Measurements from ENCODE around the gene GADD45A. TPM values are rescaled to one million over a fixed set of nuclear protein-coding genes. Genes with fewer than 3 reads are reported as not detected.

The GADD45A gene
- total and polyA plus RNA-seq, 9 of the 15 experiments (the other 6 are each of a cell fraction or from before 2014, with no cell fraction given), result 21.3 to 156 (median 62.1) TPM

DNA sequence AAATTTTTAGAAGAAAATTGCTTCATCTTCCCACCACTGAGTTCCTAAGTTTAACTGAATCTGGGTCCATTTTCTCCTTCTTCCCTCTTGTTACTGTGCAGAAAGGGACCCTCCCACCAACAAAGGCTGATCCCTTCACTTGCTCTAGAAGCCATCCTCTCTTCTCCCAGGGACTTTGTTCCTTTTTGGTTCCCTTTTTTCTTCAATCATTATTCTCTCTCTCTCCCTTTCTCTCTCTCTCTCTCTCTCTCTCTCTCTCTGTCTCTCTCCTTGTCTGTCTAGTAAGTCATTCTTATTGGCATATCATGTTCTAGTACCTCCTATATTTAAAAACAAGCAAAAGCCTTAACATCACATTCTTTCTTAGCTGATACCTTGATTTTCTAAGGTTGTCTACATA, 31.7 kb upstream of the GADD45A start (continued):
- no peak for TF ChIP-seq HDAC3 (IDR thresholded peaks at IDR 0.05; ENCODE audit: borderline replicate concordance, partially characterized antibody)

DNA sequence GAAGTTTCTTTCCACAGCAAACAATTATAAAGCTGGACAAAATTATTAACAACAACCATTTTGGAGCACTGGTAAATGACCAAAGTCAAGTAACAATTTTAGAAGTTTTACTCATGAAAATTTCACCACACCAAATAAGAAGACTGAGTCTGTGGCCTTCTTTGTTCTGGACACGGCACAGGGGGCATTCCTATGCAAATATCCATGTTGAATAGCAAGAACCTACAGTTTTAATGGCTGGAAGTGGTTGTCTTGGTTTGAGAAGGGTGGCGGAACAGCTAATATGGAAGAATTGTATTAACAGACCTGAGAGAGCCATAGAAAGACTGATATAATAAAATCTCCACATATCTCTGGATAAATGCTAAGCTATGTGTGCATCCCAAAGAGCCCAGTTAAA, 29.4 kb upstream of the GADD45A start:
- Histone ChIP-seq H2AFZ (ENCODE audit: low read depth, low read length) (peak overlapping the region; percentile 11; the same call in 1 of the 2 replicates), H3K36me3 (ENCODE audit: control insufficient read depth, insufficient read depth, low read length) (no peaks in the 10 kb centered on the region), H3K27ac (ENCODE audit: extremely low read depth, low read depth, low read length) (no peak overlapping the region), H3K9me3 (replicated peaks; ENCODE audit: control insufficient read depth, insufficient read depth, low read depth, low read length) (no peaks in the 10 kb centered on the region), H3K27me3 (ENCODE audit: control insufficient read depth in 2 of 2, insufficient read depth in 2 of 2, low read length in 2 of 2) (no peaks in the 10 kb centered on the region), H3K9me1 (ENCODE audit: control insufficient read depth, insufficient read depth, low read length) (no peaks in the 10 kb centered on the region), H3K4me2 (ENCODE audit: insufficient read depth, low read length) (no peak overlapping the region), H4K20me1 (replicated peaks; ENCODE audit: control insufficient read depth, insufficient read depth, low read length) (no peaks in the 10 kb centered on the region), H3K9ac (ENCODE audit: insufficient read depth in 1 of 2, low read depth in 2 of 2, low read length in 2 of 2) (no peak overlapping the region), H3K4me1 (replicated peaks in 1 of 2; ENCODE audit: control insufficient read depth in 2 of 2, insufficient read depth in 2 of 2, low read length in 2 of 2) (peaks cover 0 to 3% of the 10 kb centered on the region in 2 experiments; a peak in 2 of 5 replicates), H3K79me2 (ENCODE audit: control insufficient read depth, insufficient read depth, low read length) (no peaks in the 10 kb centered on the region), H3K4me3 (no peak overlapping the region)
- no peak for ATAC-seq
- in situ Hi-C loops (cut with MboI) (no loop called here), intact Hi-C loops (cut with micrococcal nuclease) (no loop called here)
- CTCF ChIA-PET (ENCODE audit: low intra/inter-chr PET ratio), result no interaction called here
- BruUV-seq (replicated peaks), result no TSS peak
- no peak for DNase-seq (ENCODE audit: extremely low read depth in 1 of 4, low spot score in 3 of 4)
- TF ChIP-seq ZNF143 (CRISPR knock-in tag; IDR thresholded peaks at IDR 0.05) (no peak), NR2C1 (IDR thresholded peaks at IDR 0.05) (no peak), NR2C1 (tag; IDR thresholded peaks at IDR 0.05) (no peak), SMAD3 (CRISPR knock-in tag; conservative IDR thresholded peaks at IDR 0.05) (no peak), NCOR1 (IDR thresholded peaks at IDR 0.05) (no peak), TEAD1 (CRISPR knock-in tag; IDR thresholded peaks at IDR 0.05) (no peak), CBFA2T2 (conservative IDR thresholded peaks at IDR 0.05) (no peak), ZNF133 (CRISPR knock-in tag; IDR thresholded peaks at IDR 0.05) (no peak), SIRT6 (IDR thresholded peaks at IDR 0.05; ENCODE audit: low read depth, low read length) (no peak), POLR2G (IDR thresholded peaks at IDR 0.05; ENCODE audit: low read depth, low read length) (no peak), HDAC6 (IDR thresholded peaks at IDR 0.05; ENCODE audit: low read depth, low read length) (no peak)
- TF ChIP-seq, protein P1, sequence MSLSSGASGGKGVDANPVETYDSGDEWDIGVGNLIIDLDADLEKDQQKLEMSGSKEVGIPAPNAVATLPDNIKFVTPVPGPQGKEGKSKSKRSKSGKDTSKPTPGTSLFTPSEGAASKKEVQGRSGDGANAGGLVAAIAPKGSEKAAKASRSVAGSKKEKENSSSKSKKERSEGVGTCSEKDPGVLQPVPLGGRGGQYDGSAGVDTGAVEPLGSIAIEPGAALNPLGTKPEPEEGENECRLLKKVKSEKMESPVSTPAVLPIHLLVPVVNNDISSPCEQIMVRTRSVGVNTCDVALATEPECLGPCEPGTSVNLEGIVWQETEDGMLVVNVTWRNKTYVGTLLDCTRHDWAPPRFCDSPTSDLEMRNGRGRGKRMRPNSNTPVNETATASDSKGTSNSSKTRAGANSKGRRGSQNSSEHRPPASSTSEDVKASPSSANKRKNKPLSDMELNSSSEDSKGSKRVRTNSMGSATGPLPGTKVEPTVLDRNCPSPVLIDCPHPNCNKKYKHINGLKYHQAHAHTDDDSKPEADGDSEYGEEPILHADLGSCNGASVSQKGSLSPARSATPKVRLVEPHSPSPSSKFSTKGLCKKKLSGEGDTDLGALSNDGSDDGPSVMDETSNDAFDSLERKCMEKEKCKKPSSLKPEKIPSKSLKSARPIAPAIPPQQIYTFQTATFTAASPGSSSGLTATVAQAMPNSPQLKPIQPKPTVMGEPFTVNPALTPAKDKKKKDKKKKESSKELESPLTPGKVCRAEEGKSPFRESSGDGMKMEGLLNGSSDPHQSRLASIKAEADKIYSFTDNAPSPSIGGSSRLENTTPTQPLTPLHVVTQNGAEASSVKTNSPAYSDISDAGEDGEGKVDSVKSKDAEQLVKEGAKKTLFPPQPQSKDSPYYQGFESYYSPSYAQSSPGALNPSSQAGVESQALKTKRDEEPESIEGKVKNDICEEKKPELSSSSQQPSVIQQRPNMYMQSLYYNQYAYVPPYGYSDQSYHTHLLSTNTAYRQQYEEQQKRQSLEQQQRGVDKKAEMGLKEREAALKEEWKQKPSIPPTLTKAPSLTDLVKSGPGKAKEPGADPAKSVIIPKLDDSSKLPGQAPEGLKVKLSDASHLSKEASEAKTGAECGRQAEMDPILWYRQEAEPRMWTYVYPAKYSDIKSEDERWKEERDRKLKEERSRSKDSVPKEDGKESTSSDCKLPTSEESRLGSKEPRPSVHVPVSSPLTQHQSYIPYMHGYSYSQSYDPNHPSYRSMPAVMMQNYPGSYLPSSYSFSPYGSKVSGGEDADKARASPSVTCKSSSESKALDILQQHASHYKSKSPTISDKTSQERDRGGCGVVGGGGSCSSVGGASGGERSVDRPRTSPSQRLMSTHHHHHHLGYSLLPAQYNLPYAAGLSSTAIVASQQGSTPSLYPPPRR (CRISPR knock-in tag; IDR thresholded peaks at IDR 0.05; ENCODE audit: borderline replicate concordance), result no peak
- TF ChIP-seq, protein P2, sequence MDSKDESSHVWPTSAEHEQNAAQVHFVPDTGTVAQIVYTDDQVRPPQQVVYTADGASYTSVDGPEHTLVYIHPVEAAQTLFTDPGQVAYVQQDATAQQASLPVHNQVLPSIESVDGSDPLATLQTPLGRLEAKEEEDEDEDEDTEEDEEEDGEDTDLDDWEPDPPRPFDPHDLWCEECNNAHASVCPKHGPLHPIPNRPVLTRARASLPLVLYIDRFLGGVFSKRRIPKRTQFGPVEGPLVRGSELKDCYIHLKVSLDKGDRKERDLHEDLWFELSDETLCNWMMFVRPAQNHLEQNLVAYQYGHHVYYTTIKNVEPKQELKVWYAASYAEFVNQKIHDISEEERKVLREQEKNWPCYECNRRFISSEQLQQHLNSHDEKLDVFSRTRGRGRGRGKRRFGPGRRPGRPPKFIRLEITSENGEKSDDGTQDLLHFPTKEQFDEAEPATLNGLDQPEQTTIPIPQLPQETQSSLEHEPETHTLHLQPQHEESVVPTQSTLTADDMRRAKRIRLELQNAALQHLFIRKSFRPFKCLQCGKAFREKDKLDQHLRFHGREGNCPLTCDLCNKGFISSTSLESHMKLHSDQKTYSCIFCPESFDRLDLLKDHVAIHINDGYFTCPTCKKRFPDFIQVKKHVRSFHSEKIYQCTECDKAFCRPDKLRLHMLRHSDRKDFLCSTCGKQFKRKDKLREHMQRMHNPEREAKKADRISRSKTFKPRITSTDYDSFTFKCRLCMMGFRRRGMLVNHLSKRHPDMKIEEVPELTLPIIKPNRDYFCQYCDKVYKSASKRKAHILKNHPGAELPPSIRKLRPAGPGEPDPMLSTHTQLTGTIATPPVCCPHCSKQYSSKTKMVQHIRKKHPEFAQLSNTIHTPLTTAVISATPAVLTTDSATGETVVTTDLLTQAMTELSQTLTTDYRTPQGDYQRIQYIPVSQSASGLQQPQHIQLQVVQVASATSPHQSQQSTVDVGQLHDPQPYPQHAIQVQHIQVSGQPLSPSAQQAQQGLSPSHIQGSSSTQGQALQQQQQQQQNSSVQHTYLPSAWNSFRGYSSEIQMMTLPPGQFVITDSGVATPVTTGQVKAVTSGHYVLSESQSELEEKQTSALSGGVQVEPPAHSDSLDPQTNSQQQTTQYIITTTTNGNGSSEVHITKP (IDR thresholded peaks at IDR 0.05; ENCODE audit: partially characterized antibody), result no peak
- WGBS (ENCODE audit: insufficient coverage, low coverage, missing lambda C conversion rate), result 66% methylated on average over 2 of the region's 2 CpGs
- POLR2A ChIA-PET, result interaction anchor here (0.7 kb wide), 1 partner anchor 30 kb away, joined by 3 read pairs; no protein-coding TSS in a partner anchor
- no peak for FAIRE-seq
